ENCODE results near the gene WNT11.
A peak's percentile ranks its signal among the peaks of the same experiment; 100 is the strongest.

The WNT11 gene

GRCh38 chr11:76206327-76207081 lies at the start of gene WNT11:
WNT11 (minus strand) TSS chr11:76206502; CDS start chr11:76206407, 95 bp downstream.
- peak; percentile 5 for FAIRE-seq
- DNase-seq (ENCODE audit: extremely low spot score, insufficient read length, low read depth): no peak

- DNase-seq (ENCODE audit: extremely low spot score, insufficient read length, low read depth) (no peak), FAIRE-seq (no peak)
Observed at GRCh38 chr11:76253416-76253815, 47.1 kb upstream of the WNT11 start.

- DNase-seq (ENCODE audit: extremely low spot score, insufficient read length, low read depth) (no peak), FAIRE-seq (no peak)
Observed at GRCh38 chr11:76252631-76253070, 46.3 kb upstream of the WNT11 start.

GRCh38 chr11:76251576-76251975 lies 45.3 kb upstream of the WNT11 start:
- DNase-seq (ENCODE audit: extremely low spot score, insufficient read length, low read depth) (no peak), FAIRE-seq (no peak)

- DNase-seq (ENCODE audit: extremely low spot score, insufficient read length, low read depth) (no peak), FAIRE-seq (no peak)
Observed at GRCh38 chr11:76251226-76251575, 44.9 kb upstream of the WNT11 start.

- FAIRE-seq (no peak), DNase-seq (ENCODE audit: extremely low spot score, insufficient read length, low read depth) (no peak)
Observed at GRCh38 chr11:76250520-76251225, 44.4 kb upstream of the WNT11 start.

- no peak for DNase-seq (ENCODE audit: extremely low spot score, insufficient read length, low read depth)
- no peak for FAIRE-seq
Observed at GRCh38 chr11:76249195-76249741, 43.0 kb upstream of the WNT11 start.

GRCh38 chr11:76248210-76248609 lies 41.9 kb upstream of the WNT11 start:
- FAIRE-seq: no peak
- no peak for DNase-seq (ENCODE audit: extremely low spot score, insufficient read length, low read depth)

- no peak for FAIRE-seq
- DNase-seq (ENCODE audit: extremely low spot score, insufficient read length, low read depth): no peak
Observed at GRCh38 chr11:76247091-76247490, 40.8 kb upstream of the WNT11 start.

- FAIRE-seq (no peak), DNase-seq (ENCODE audit: extremely low spot score, insufficient read length, low read depth) (no peak)
Observed at GRCh38 chr11:76246271-76246933, 40.1 kb upstream of the WNT11 start.

- FAIRE-seq (no peak), DNase-seq (ENCODE audit: extremely low spot score, insufficient read length, low read depth) (no peak)
Observed at GRCh38 chr11:76245720-76246119, 39.4 kb upstream of the WNT11 start.

GRCh38 chr11:76244316-76244851 lies 38.1 kb upstream of the WNT11 start:
- FAIRE-seq: no peak

GRCh38 chr11:76243957-76244285 lies 37.6 kb upstream of the WNT11 start:
- FAIRE-seq (no peak), DNase-seq (ENCODE audit: extremely low spot score, insufficient read length, low read depth) (no peak)

More at GRCh38 chr11:76244316-76244851, 38.1 kb upstream of the WNT11 start:
- no peak for DNase-seq (ENCODE audit: extremely low spot score, insufficient read length, low read depth)

- DNase-seq (ENCODE audit: extremely low spot score, insufficient read length, low read depth) (no peak), FAIRE-seq (no peak)
Observed at GRCh38 chr11:76243193-76243956, 37.1 kb upstream of the WNT11 start.

- no peak for FAIRE-seq
- no peak for DNase-seq (ENCODE audit: extremely low spot score, insufficient read length, low read depth)
Observed at GRCh38 chr11:76242004-76242779, 35.9 kb upstream of the WNT11 start.

GRCh38 chr11:76241243-76242000 lies 35.1 kb upstream of the WNT11 start:
- DNase-seq (ENCODE audit: extremely low spot score, insufficient read length, low read depth) (no peak), FAIRE-seq (no peak)

GRCh38 chr11:76240666-76241065 lies 34.4 kb upstream of the WNT11 start:
- no peak for FAIRE-seq

GRCh38 chr11:76240161-76240540 lies 33.8 kb upstream of the WNT11 start:
- no peak for FAIRE-seq

More at GRCh38 chr11:76240666-76241065, 34.4 kb upstream of the WNT11 start:
- no peak for DNase-seq (ENCODE audit: extremely low spot score, insufficient read length, low read depth)

More at GRCh38 chr11:76240161-76240540, 33.8 kb upstream of the WNT11 start:
- no peak for DNase-seq (ENCODE audit: extremely low spot score, insufficient read length, low read depth)

All from GM18507 (cell line).